Immature natural killer cell (primary cell): ENCODE measurements around the gene SAMD14. TPM values are rescaled to one million over a fixed set of nuclear protein-coding genes. Genes with fewer than 3 reads are reported as not detected.

Experiments used
- DNase-seq, 3 donors: peaks; one replicate each; pipeline ENCODE4 v3.0.0; 2022; ENCODE audit warnings: mixed read lengths in 1 of 3
- H3K27ac Mint-ChIP-seq, 6 donors: one replicate each; pipeline ENCODE4 v1.8.0; 2020; ENCODE audit warnings: mixed read lengths in 6 of 6, mild to moderate bottlenecking in 5 of 6, inconsistent platforms in 4 of 6, moderate library complexity in 3 of 6
- H3K27me3 Mint-ChIP-seq, 3 donors: one replicate each; pipeline ENCODE4 v1.8.0; 2020 to 2021; ENCODE audit warnings: low read depth in 3 of 3, mild to moderate bottlenecking in 3 of 3, mixed read lengths in 3 of 3, moderate library complexity in 3 of 3, inconsistent platforms in 1 of 3
- H3K36me3 Mint-ChIP-seq, 3 donors: one replicate each; pipeline ENCODE4 v1.8.0; 2020; ENCODE audit warnings: mixed read lengths in 3 of 3, inconsistent platforms in 2 of 3, mild to moderate bottlenecking in 2 of 3
- H3K4me1 Mint-ChIP-seq, 2 donors: one replicate each; pipeline ENCODE4 v1.8.0; 2020; ENCODE audit warnings: inconsistent platforms in 2 of 2, mild to moderate bottlenecking in 2 of 2, mixed read lengths in 2 of 2, moderate library complexity in 1 of 2
- H3K4me3 Mint-ChIP-seq, 5 donors: one replicate each; pipeline ENCODE4 v1.8.0; 2020; ENCODE audit warnings: mild to moderate bottlenecking in 5 of 5, mixed read lengths in 5 of 5, inconsistent platforms in 3 of 5, moderate library complexity in 3 of 5
- H3K9me3 Mint-ChIP-seq, 6 donors: one replicate each; pipeline ENCODE4 v1.8.0; 2020; ENCODE audit warnings: mild to moderate bottlenecking in 6 of 6, mixed read lengths in 6 of 6, inconsistent platforms in 4 of 6, moderate library complexity in 3 of 6
- polyA plus RNA-seq, 3 donors: library from polyadenylated mRNA; unstranded; fragments of 300-500 nt; fragmentation: Illumina TruSeq; gene quantifications; one replicate each; pipeline ENCODE4 v1.2.3, GENCODE V29; 2021

SAMD14 gene
- polyA plus RNA-seq, 3 donors from 2014 or later = 1.2 TPM; not detected in 2

GRCh38 chr17:50080096-50080480 lies 49.9 kb downstream of the SAMD14 start:
- Mint-ChIP-seq H3K4me1 (no peaks in the 10 kb centered on the region), H3K4me3 (no peak overlapping the region), H3K36me3 (no peaks in the 10 kb centered on the region), H3K9me3 (no peaks in the 10 kb centered on the region), H3K27me3 (peaks cover 1 to 8% (median 2%) of the 10 kb centered on the region in 3 donors), H3K27ac (peak overlapping the region in 1 of 6 donors; percentile 63)
- no peak for DNase-seq

GRCh38 chr17:50079334-50080095 lies 50.4 kb downstream of the SAMD14 start:
- H3K27ac Mint-ChIP-seq = no peak overlapping the region
- H3K4me1 Mint-ChIP-seq = no peaks in the 10 kb centered on the region
- no peaks in the 10 kb centered on the region for H3K36me3 Mint-ChIP-seq
- H3K9me3 Mint-ChIP-seq = no peaks in the 10 kb centered on the region
- no peak for DNase-seq
- peaks cover 2 to 8% (median 3%) of the 10 kb centered on the region in 3 donors for H3K27me3 Mint-ChIP-seq
- H3K4me3 Mint-ChIP-seq = no peak overlapping the region

- H3K27me3 Mint-ChIP-seq = peaks cover 2 to 8% (median 3%) of the 10 kb centered on the region in 3 donors
- no peak for DNase-seq
- no peak overlapping the region for H3K4me3 Mint-ChIP-seq
- H3K27ac Mint-ChIP-seq = no peak overlapping the region
- no peaks in the 10 kb centered on the region for H3K4me1 Mint-ChIP-seq
- no peaks in the 10 kb centered on the region for H3K9me3 Mint-ChIP-seq
- no peaks in the 10 kb centered on the region for H3K36me3 Mint-ChIP-seq
These were observed 51.5 kb downstream of the SAMD14 start for GRCh38 chr17:50078430-50078829.

GRCh38 chr17:50076591-50077235 lies 53.2 kb downstream of the SAMD14 start:
- Mint-ChIP-seq H3K27me3 (peaks cover 2 to 7% (median 4%) of the 10 kb centered on the region in 3 donors), H3K27ac (no peak overlapping the region), H3K4me3 (no peak overlapping the region), H3K4me1 (no peaks in the 10 kb centered on the region), H3K9me3 (no peaks in the 10 kb centered on the region), H3K36me3 (no peaks in the 10 kb centered on the region)
- DNase-seq = no peak

- H3K27ac Mint-ChIP-seq = no peak overlapping the region
- H3K4me1 Mint-ChIP-seq = no peaks in the 10 kb centered on the region
- no peak overlapping the region for H3K4me3 Mint-ChIP-seq
- H3K36me3 Mint-ChIP-seq = no peaks in the 10 kb centered on the region
- H3K9me3 Mint-ChIP-seq = no peaks in the 10 kb centered on the region
- peaks cover 2 to 7% (median 4%) of the 10 kb centered on the region in 3 donors for H3K27me3 Mint-ChIP-seq
- no peak for DNase-seq
These were observed 53.8 kb downstream of the SAMD14 start for GRCh38 chr17:50076221-50076590.

GRCh38 chr17:50075446-50076032 lies 54.4 kb downstream of the SAMD14 start:
- no peak overlapping the region for H3K4me3 Mint-ChIP-seq
- no peak for DNase-seq

GRCh38 chr17:50074227-50074626 lies 55.7 kb downstream of the SAMD14 start:
- no peak overlapping the region for H3K4me3 Mint-ChIP-seq

More at GRCh38 chr17:50075446-50076032, 54.4 kb downstream of the SAMD14 start:
- no peaks in the 10 kb centered on the region for H3K36me3 Mint-ChIP-seq
- H3K27me3 Mint-ChIP-seq = peaks cover 2 to 7% (median 4%) of the 10 kb centered on the region in 3 donors
- no peaks in the 10 kb centered on the region for H3K4me1 Mint-ChIP-seq
- H3K27ac Mint-ChIP-seq = no peak overlapping the region
- no peaks in the 10 kb centered on the region for H3K9me3 Mint-ChIP-seq

GRCh38 chr17:50072925-50073324 lies 57.0 kb downstream of the SAMD14 start:
- Mint-ChIP-seq H3K27me3 (peaks cover 0 to 8% (median 4%) of the 10 kb centered on the region in 3 donors), H3K4me3 (no peak overlapping the region), H3K27ac (no peak overlapping the region), H3K4me1 (no peaks in the 10 kb centered on the region), H3K9me3 (no peaks in the 10 kb centered on the region), H3K36me3 (no peaks in the 10 kb centered on the region)
- no peak for DNase-seq

More at GRCh38 chr17:50074227-50074626, 55.7 kb downstream of the SAMD14 start:
- no peaks in the 10 kb centered on the region for H3K4me1 Mint-ChIP-seq
- no peaks in the 10 kb centered on the region for H3K36me3 Mint-ChIP-seq
- no peak for DNase-seq
- H3K27me3 Mint-ChIP-seq = peaks cover 0 to 10% (median 4%) of the 10 kb centered on the region in 3 donors
- no peaks in the 10 kb centered on the region for H3K9me3 Mint-ChIP-seq
- no peak overlapping the region for H3K27ac Mint-ChIP-seq

- H3K4me3 Mint-ChIP-seq = no peak overlapping the region
- peak overlapping the region in 1 of 6 donors; percentile 32 for H3K27ac Mint-ChIP-seq
- H3K9me3 Mint-ChIP-seq = no peaks in the 10 kb centered on the region
- H3K4me1 Mint-ChIP-seq = no peaks in the 10 kb centered on the region
- peaks cover 0 to 8% (median 0%) of the 10 kb centered on the region in 3 donors for H3K27me3 Mint-ChIP-seq
- H3K36me3 Mint-ChIP-seq = no peaks in the 10 kb centered on the region
- DNase-seq = no peak
These were observed 57.8 kb downstream of the SAMD14 start for GRCh38 chr17:50072130-50072529.

- no peaks in the 10 kb centered on the region for H3K9me3 Mint-ChIP-seq
- no peak for DNase-seq
- H3K4me1 Mint-ChIP-seq = no peaks in the 10 kb centered on the region
- peaks cover 0 to 8% (median 0%) of the 10 kb centered on the region in 3 donors for H3K27me3 Mint-ChIP-seq
- no peaks in the 10 kb centered on the region for H3K36me3 Mint-ChIP-seq
- H3K4me3 Mint-ChIP-seq = no peak overlapping the region
- no peak overlapping the region for H3K27ac Mint-ChIP-seq
These were observed 58.3 kb downstream of the SAMD14 start for GRCh38 chr17:50071692-50072091.

GRCh38 chr17:50070908-50071680 lies 58.9 kb downstream of the SAMD14 start:
- no peak for DNase-seq
- Mint-ChIP-seq H3K36me3 (no peaks in the 10 kb centered on the region), H3K9me3 (no peaks in the 10 kb centered on the region), H3K4me1 (no peaks in the 10 kb centered on the region), H3K4me3 (no peak overlapping the region), H3K27ac (no peak overlapping the region), H3K27me3 (peaks cover 0 to 8% (median 0%) of the 10 kb centered on the region in 3 donors)

GRCh38 chr17:50067996-50068395 lies 62.0 kb downstream of the SAMD14 start:
- Mint-ChIP-seq H3K4me1 (no peaks in the 10 kb centered on the region), H3K4me3 (no peak overlapping the region), H3K27ac (no peak overlapping the region), H3K27me3 (peaks cover 2 to 9% (median 8%) of the 10 kb centered on the region in 3 donors), H3K36me3 (no peaks in the 10 kb centered on the region), H3K9me3 (no peaks in the 10 kb centered on the region)
- no peak for DNase-seq

GRCh38 chr17:50066995-50067394 lies 63.0 kb downstream of the SAMD14 start:
- no peak overlapping the region for H3K27ac Mint-ChIP-seq
- no peaks in the 10 kb centered on the region for H3K4me1 Mint-ChIP-seq
- H3K27me3 Mint-ChIP-seq = peaks cover 2 to 8% (median 6%) of the 10 kb centered on the region in 3 donors
- H3K36me3 Mint-ChIP-seq = no peaks in the 10 kb centered on the region
- DNase-seq = no peak
- H3K4me3 Mint-ChIP-seq = no peak overlapping the region
- H3K9me3 Mint-ChIP-seq = no peaks in the 10 kb centered on the region
